CD4-positive, alpha-beta memory T cell (primary cell): ENCODE measurements around the gene HRH4. TPM values are rescaled to one million over a fixed set of nuclear protein-coding genes. Genes with fewer than 3 reads are reported as not detected.
A peak's percentile ranks its signal among the peaks of the same experiment; 100 is the strongest.

Source experiments
- CTCF ChIA-PET: fragments of 350-600 bp; sonication (Branson Sonifier 250); formaldehyde crosslinking; loops from one replicate; lab custom pipeline; 2021; ENCODE audit warnings: inconsistent platforms; ENCODE audit not compliant: partially characterized antibody; lab: Charles Lee
- POLR2A ChIA-PET: fragments of 350-600 bp; sonication (Branson Sonifier 250); formaldehyde crosslinking; loops from one replicate; lab custom pipeline; 2021; ENCODE audit not compliant: partially characterized antibody; lab: Charles Lee
- DNase-seq, 5 donors: peaks; one replicate each; pipeline versions ENCODE4 v3.0.0 to v3.0.0-alpha.2; 2020 to 2022; ENCODE audit warnings: mixed read lengths in 1 of 5
- H3K27ac ChIP-seq: one replicate; pipeline ENCODE4 v1.7.0; 2013; ENCODE audit warnings: low read depth, low read length
- H3K27me3 ChIP-seq: 2 replicates; pipeline ENCODE4 v1.7.0; 2013; ENCODE audit warnings: mild to moderate bottlenecking, low read length, moderate library complexity; ENCODE audit not compliant: insufficient read depth
- H3K36me3 ChIP-seq: 2 replicates; pipeline ENCODE4 v1.7.0; 2013; ENCODE audit warnings: mild to moderate bottlenecking, low read length, moderate library complexity; ENCODE audit not compliant: insufficient read depth
- H3K4me1 ChIP-seq: 2 replicates; pipeline ENCODE4 v1.7.0; 2013; ENCODE audit warnings: mild to moderate bottlenecking, low read length, moderate library complexity; ENCODE audit not compliant: insufficient read depth
- H3K4me3 ChIP-seq, 2 donors: one replicate each; pipeline ENCODE4 v1.7.0; 2013; ENCODE audit warnings: low read length in 2 of 2, mild to moderate bottlenecking in 1 of 2
- H3K9me3 ChIP-seq, 2 donors: one replicate each; pipeline ENCODE4 v1.7.0; 2013; ENCODE audit warnings: low read length in 2 of 2, control low read depth in 1 of 2; ENCODE audit not compliant: control insufficient read depth in 1 of 2
- H3K27ac Mint-ChIP-seq, 7 donors: one replicate each; pipeline ENCODE4 v1.8.0; 2020 to 2021; ENCODE audit warnings: mixed read lengths in 7 of 7, mild to moderate bottlenecking in 6 of 7, inconsistent platforms in 3 of 7, moderate library complexity in 3 of 7
- H3K27me3 Mint-ChIP-seq, 2 donors: one replicate each; pipeline ENCODE4 v1.8.0; 2020 to 2021; ENCODE audit warnings: mixed read lengths in 2 of 2
- H3K36me3 Mint-ChIP-seq, 2 donors: one replicate each; pipeline ENCODE4 v1.8.0; 2020 to 2021; ENCODE audit warnings: mixed read lengths in 2 of 2, inconsistent platforms in 1 of 2, mild to moderate bottlenecking in 1 of 2
- H3K4me1 Mint-ChIP-seq, 4 donors: one replicate each; pipeline ENCODE4 v1.8.0; 2020 to 2021; ENCODE audit warnings: mixed read lengths in 4 of 4, mild to moderate bottlenecking in 1 of 4
- H3K4me3 Mint-ChIP-seq, 8 donors: one replicate each; pipeline ENCODE4 v1.8.0; 2020 to 2021; ENCODE audit warnings: mixed read lengths in 8 of 8, mild to moderate bottlenecking in 7 of 8, moderate library complexity in 6 of 8, inconsistent platforms in 3 of 8
- H3K9me3 Mint-ChIP-seq, 8 donors: one replicate each; pipeline ENCODE4 v1.8.0; 2020 to 2021; ENCODE audit warnings: mixed read lengths in 8 of 8, mild to moderate bottlenecking in 5 of 8, inconsistent platforms in 3 of 8, moderate library complexity in 1 of 8
- intact Hi-C: fragments of 100-400 bp; cut with micrococcal nuclease; formaldehyde crosslinking; loops from one replicate; pipeline ENCODE4 v1.15.1; 2023
- polyA plus RNA-seq, 2 donors: library from polyadenylated mRNA; unstranded; fragments of 300-500 nt; fragmentation: Illumina TruSeq; gene quantifications; one replicate each; pipeline ENCODE4 v1.2.3, GENCODE V29; 2021
- total RNA-seq, 2 experiments: library from RNA; stranded (reverse); gene quantifications; one replicate each; pipeline ENCODE4 v1.2.3, GENCODE V29; 2021

The HRH4 gene
- total and polyA plus RNA-seq, 4 experiments from 2014 or later = 1.1 to 2.2 (median 1.4) TPM

DNA sequence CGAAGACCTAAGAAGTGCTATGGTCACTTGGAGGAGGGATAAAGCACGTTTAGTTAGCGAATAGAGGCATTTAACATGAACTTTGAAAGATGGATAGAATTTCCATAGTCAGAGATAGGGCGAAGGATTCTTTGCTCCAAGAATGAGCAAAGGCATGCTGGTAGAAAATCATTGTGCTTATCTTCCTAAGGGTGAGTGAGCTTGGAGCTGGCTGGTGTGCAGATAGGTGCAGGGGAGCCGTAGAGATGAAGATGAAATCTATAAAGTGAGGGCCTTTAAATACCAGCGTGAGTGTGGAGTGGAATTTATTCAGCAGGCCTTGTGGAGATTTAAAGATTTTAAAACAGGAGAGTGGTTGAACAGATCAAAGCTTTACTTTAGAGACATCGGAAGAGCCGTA lies 1.6 kb downstream of the HRH4 start:
- DNase-seq = no peak
- intact Hi-C loops = no loop called here
- Mint-ChIP-seq H3K27ac (peak overlapping the region in 6 of 7 donors; percentile 1 to 75 (median 64)), H3K4me3 (peak overlapping the region; percentile 72 to 86 (median 76)), H3K27me3 (no peaks in the 10 kb centered on the region), H3K36me3 (peaks cover 0 to 8% of the 10 kb centered on the region in 2 donors), H3K4me1 (peaks cover 13 to 22% (median 16%) of the 10 kb centered on the region in 4 donors), H3K9me3 (peaks cover 0 to 4% (median 0%) of the 10 kb centered on the region in 8 donors)
- H3K27me3 ChIP-seq = no peaks in the 10 kb centered on the region
- POLR2A ChIA-PET = interaction anchor here (1.6 kb wide), 1 partner anchor 12 kb away, joined by 3 read pairs; no protein-coding TSS in a partner anchor
- no peaks in the 10 kb centered on the region for H3K9me3 ChIP-seq
- H3K4me1 ChIP-seq = no peaks in the 10 kb centered on the region
- H3K36me3 ChIP-seq = no peaks in the 10 kb centered on the region
- CTCF ChIA-PET = interaction anchor here (1.0 to 3.7 kb wide), 3 partner anchors 14 to 27 kb away, joined by 3 to 31 read pairs (median 3); no protein-coding TSS in a partner anchor
- no peak overlapping the region for H3K4me3 ChIP-seq
- H3K27ac ChIP-seq = no peak overlapping the region

DNA sequence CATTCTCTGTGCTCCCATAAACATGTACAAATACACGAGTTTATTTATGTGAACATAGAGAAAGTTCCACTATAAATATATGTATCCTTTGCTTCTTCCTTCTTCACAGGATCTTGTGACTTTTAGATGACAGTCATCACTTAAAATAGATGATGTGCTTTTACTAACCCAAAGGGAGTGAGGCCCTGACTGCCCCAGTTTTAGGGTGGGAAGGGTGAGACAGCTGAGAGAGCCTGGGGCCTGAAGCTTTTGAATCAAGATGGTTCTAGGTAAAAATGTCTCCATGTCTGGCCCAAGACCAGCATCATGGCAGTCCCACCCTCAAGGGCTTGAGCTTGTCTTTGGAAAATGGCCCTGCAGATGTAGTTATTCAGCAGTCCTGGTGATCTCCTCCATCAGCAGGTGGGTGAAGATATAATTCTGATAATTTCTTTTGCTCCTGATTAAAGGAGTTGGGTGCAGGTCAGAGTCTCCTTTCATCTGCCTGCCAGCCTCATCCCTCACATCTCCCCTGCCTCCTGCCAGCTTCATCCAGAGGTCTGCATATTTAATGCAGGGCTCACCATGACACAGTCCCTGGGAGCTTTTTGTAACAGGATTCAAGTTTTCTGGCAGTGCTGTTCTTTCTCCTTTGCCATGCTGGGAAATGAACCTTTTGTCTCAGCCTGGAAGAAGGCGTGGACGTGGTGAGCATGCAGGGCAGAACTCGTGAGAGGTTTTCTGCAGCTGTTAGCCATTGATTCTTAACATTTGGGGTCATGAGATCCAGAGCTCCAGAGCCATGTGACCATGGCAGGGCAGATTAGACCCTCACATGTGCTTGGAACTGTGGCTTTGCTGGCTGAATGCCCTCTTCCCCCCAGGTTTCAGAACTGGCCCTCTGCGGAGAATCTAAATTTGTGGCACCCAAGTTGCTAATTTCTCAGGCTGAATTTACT lies 2.7 kb downstream of the HRH4 start:
- H3K9me3 ChIP-seq = no peaks in the 10 kb centered on the region
- no peaks in the 10 kb centered on the region for H3K36me3 ChIP-seq
- H3K27ac ChIP-seq = no peak overlapping the region
- H3K4me1 Mint-ChIP-seq = peaks cover 13 to 22% (median 16%) of the 10 kb centered on the region in 4 donors
- peak overlapping the region in 2 of 7 donors; percentile 67 to 75 for H3K27ac Mint-ChIP-seq
- peak overlapping the region in 7 of 8 donors; percentile 50 to 86 (median 77) for H3K4me3 Mint-ChIP-seq
- peaks cover 0 to 11% of the 10 kb centered on the region in 2 donors for H3K36me3 Mint-ChIP-seq
- H3K27me3 Mint-ChIP-seq = no peaks in the 10 kb centered on the region
- intact Hi-C loops = no loop called here
- no peaks in the 10 kb centered on the region for H3K27me3 ChIP-seq
- CTCF ChIA-PET = interaction anchor here (1.0 to 3.7 kb wide), 2 partner anchors 16 to 26 kb away, joined by 3 to 31 read pairs; no protein-coding TSS in a partner anchor
- no peak for DNase-seq
- POLR2A ChIA-PET = interaction anchor here (1.6 kb wide), 1 partner anchor 11 kb away, joined by 3 read pairs; no protein-coding TSS in a partner anchor
- H3K9me3 Mint-ChIP-seq = peaks cover 0 to 4% (median 0%) of the 10 kb centered on the region in 8 donors
- no peaks in the 10 kb centered on the region for H3K4me1 ChIP-seq
- no peak overlapping the region for H3K4me3 ChIP-seq

DNA sequence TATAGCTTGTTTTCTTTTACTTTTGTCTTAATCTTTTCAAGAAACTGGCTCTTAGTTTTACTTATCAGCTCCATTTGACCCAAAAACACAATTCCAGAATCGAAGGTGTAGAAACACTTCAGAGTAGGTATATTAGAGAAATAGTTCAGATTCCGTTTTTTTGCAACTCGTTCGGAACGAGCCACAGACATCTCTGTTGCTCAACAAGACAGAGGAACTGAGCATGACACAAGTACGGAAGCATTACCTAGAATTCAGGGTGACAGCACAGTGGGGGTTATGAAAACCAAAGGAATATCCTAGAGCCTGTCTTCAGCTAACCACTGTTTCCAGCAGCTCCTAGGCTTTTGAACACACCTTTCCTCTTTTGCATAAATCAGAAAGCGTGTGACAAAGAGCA lies 5.0 kb downstream of the HRH4 start:
- peak overlapping the region in 3 of 7 donors; percentile 28 to 58 (median 34) for H3K27ac Mint-ChIP-seq
- peaks cover 0 to 9% of the 10 kb centered on the region in 2 donors for H3K36me3 Mint-ChIP-seq
- H3K4me1 Mint-ChIP-seq = peaks cover 8 to 21% (median 15%) of the 10 kb centered on the region in 4 donors
- Histone ChIP-seq H3K27me3 (no peaks in the 10 kb centered on the region), H3K27ac (no peak overlapping the region), H3K9me3 (no peaks in the 10 kb centered on the region), H3K4me3 (no peak overlapping the region), H3K36me3 (no peaks in the 10 kb centered on the region), H3K4me1 (no peaks in the 10 kb centered on the region)
- CTCF ChIA-PET = interaction anchor here (0.5 to 1.9 kb wide), 2 partner anchors 23 to 103 kb away, joined by 3 to 8 read pairs; no protein-coding TSS in a partner anchor
- H3K9me3 Mint-ChIP-seq = peaks cover 0 to 1% (median 0%) of the 10 kb centered on the region in 8 donors
- POLR2A ChIA-PET = no interaction called here
- H3K4me3 Mint-ChIP-seq = peak overlapping the region in 6 of 8 donors; percentile 34 to 70 (median 55)
- peaks cover 1 to 2% of the 10 kb centered on the region in 2 donors for H3K27me3 Mint-ChIP-seq
- no peak for DNase-seq
- intact Hi-C loops = no loop called here

DNA sequence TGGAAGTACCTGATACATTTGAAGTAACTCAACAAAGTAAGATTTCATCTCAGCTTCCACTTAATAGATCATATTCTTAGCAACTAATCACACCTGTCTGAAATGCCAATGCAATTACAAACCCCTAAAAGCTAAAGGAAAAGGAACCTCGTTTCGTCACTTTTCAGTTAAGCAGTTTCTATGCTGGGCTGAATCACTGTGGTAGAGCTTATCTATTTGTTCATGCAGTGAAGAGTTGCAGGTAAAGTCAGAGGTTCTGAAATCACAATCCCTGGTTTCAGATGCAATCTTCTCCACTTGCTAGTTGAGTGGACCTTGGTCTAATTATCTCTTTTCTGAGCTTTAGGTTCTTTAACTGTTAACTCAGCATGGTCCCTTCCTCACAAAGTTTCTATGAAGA lies 6.3 kb downstream of the HRH4 start:
- no peak overlapping the region for H3K27ac Mint-ChIP-seq

DNA sequence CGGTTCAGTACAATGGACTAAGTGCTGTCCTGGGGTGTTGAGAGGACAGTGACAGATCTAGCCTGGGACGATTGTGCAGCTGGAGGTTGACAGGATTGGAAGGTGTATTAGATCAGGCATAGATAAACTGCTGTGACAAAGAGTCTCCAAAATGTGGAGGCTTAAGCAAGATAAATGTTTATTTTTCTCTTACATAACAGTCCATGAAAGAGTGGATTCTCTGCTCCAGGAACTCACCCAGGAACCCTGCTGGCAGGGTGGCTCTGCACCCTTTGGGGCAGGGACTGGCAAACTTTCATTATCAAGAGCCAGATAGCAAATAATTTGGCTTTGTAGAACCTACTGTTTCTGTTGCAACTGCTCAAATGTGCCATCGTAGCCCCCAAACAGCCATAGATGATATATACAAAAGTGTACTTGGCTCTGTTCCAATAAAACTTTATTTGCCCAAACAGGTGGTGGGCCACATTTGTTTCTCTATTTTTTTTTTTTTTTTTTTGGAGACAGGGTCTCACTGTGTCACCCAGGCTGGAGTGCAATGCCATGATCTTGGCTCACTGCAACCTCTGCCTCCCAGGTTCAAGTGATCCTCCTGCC lies 9.7 kb downstream of the HRH4 start:
- peak overlapping the region in 2 of 7 donors; percentile 78 to 89 for H3K27ac Mint-ChIP-seq

More for the DNA sequence above, 6.3 kb downstream of the HRH4 start:
- DNase-seq = no peak
- CTCF ChIA-PET = interaction anchor here (1.9 kb wide), 1 partner anchor 22 kb away, joined by 8 read pairs; no protein-coding TSS in a partner anchor
- no peak overlapping the region for H3K4me3 ChIP-seq
- no peaks in the 10 kb centered on the region for H3K9me3 ChIP-seq
- peaks cover 7 to 15% (median 12%) of the 10 kb centered on the region in 4 donors for H3K4me1 Mint-ChIP-seq
- POLR2A ChIA-PET = no interaction called here
- no peak overlapping the region for H3K27ac ChIP-seq
- no peaks in the 10 kb centered on the region for H3K27me3 ChIP-seq
- no peak overlapping the region for H3K4me3 Mint-ChIP-seq
- peaks cover 1 to 3% of the 10 kb centered on the region in 2 donors for H3K27me3 Mint-ChIP-seq
- peaks cover 0 to 1% (median 0%) of the 10 kb centered on the region in 8 donors for H3K9me3 Mint-ChIP-seq
- peaks cover 0 to 7% of the 10 kb centered on the region in 2 donors for H3K36me3 Mint-ChIP-seq
- H3K4me1 ChIP-seq = no peaks in the 10 kb centered on the region
- intact Hi-C loops = no loop called here
- no peaks in the 10 kb centered on the region for H3K36me3 ChIP-seq

DNA sequence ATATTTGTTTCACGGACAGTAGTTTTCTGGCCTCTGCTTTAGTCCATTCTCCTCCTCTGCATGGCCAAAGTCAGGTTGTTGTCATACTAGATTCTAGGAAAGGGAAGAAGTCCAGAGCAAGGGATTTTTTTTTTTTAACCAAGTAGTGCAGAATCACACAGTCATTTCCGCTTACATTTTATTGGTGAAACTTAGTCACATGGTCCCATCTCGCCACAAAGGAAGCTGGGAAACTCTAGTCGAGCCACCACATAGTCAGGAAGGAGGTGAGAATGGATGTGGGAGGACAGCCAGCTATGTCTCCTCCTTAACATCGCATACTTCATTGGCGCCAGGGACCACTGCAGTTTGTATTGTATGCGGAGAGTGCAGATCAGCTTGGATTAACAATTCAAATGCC lies 10.4 kb downstream of the HRH4 start:
- Histone ChIP-seq H3K27me3 (no peaks in the 10 kb centered on the region), H3K4me1 (no peaks in the 10 kb centered on the region), H3K4me3 (no peak overlapping the region), H3K36me3 (no peaks in the 10 kb centered on the region), H3K27ac (no peak overlapping the region), H3K9me3 (no peaks in the 10 kb centered on the region)
- Mint-ChIP-seq H3K4me3 (no peak overlapping the region), H3K4me1 (peaks cover 0 to 6% (median 4%) of the 10 kb centered on the region in 4 donors), H3K9me3 (peaks cover 0 to 1% (median 0%) of the 10 kb centered on the region in 8 donors), H3K36me3 (peaks cover 0 to 7% of the 10 kb centered on the region in 2 donors), H3K27ac (peak overlapping the region in 1 of 7 donors; percentile 12), H3K27me3 (peaks cover 3 to 4% of the 10 kb centered on the region in 2 donors)
- ChIA-PET POLR2A (no interaction called here), CTCF (no interaction called here)
- DNase-seq = no peak
- intact Hi-C loops = no loop called here

More for the DNA sequence above, 9.7 kb downstream of the HRH4 start:
- H3K36me3 Mint-ChIP-seq = peaks cover 0 to 7% of the 10 kb centered on the region in 2 donors
- DNase-seq = no peak
- Histone ChIP-seq H3K27ac (no peak overlapping the region), H3K4me3 (no peak overlapping the region), H3K4me1 (no peaks in the 10 kb centered on the region), H3K9me3 (no peaks in the 10 kb centered on the region), H3K27me3 (no peaks in the 10 kb centered on the region), H3K36me3 (no peaks in the 10 kb centered on the region)
- ChIA-PET POLR2A (no interaction called here), CTCF (no interaction called here)
- peak overlapping the region in 3 of 8 donors; percentile 32 to 77 (median 43) for H3K4me3 Mint-ChIP-seq
- H3K9me3 Mint-ChIP-seq = peaks cover 0 to 1% (median 0%) of the 10 kb centered on the region in 8 donors
- H3K27me3 Mint-ChIP-seq = peaks cover 3 to 4% of the 10 kb centered on the region in 2 donors
- intact Hi-C loops = no loop called here
- H3K4me1 Mint-ChIP-seq = peaks cover 2 to 4% (median 4%) of the 10 kb centered on the region in 4 donors
